ENCODE data around the gene ZNF282.
A peak's percentile ranks its signal among the peaks of the same experiment; 100 is the strongest.

The ZNF282 gene

GRCh38 chr7:149194799-149195179 is 557 bp upstream of the ZNF282 start:
- DNase-seq, result no peak

- no peak for DNase-seq
Observed at GRCh38 chr7:149196151-149196704, 882 bp downstream of the ZNF282 start.

- DNase-seq, result peak in 2 of 3 donors; percentile 13 to 25
Observed at GRCh38 chr7:149196705-149197171, 1.4 kb downstream of the ZNF282 start.

GRCh38 chr7:149197675-149198074 is 2.3 kb downstream of the ZNF282 start:
- no peak for DNase-seq

- DNase-seq, result no peak
Observed at GRCh38 chr7:149198161-149198816, 2.9 kb downstream of the ZNF282 start.

GRCh38 chr7:149199234-149199995 is 4.1 kb downstream of the ZNF282 start:
- no peak for DNase-seq

GRCh38 chr7:149202831-149203231 is 7.5 kb downstream of the ZNF282 start:
- DNase-seq, result no peak

GRCh38 chr7:149205690-149206381 is 10.5 kb downstream of the ZNF282 start:
- DNase-seq, result no peak

- DNase-seq, result no peak
Observed at GRCh38 chr7:149207324-149208035, 12.1 kb downstream of the ZNF282 start.

GRCh38 chr7:149209518-149210269 is 14.3 kb downstream of the ZNF282 start:
- DNase-seq, result peak; percentile 63 to 71 (median 67)

- DNase-seq, result no peak
Observed at GRCh38 chr7:149210551-149210950, 15.2 kb downstream of the ZNF282 start.

GRCh38 chr7:149214020-149214720 is 18.8 kb downstream of the ZNF282 start:
- no peak for DNase-seq

- DNase-seq, result no peak
Observed at GRCh38 chr7:149216402-149216801, 21.1 kb downstream of the ZNF282 start.

- DNase-seq, result no peak
Observed at GRCh38 chr7:149217570-149217969, 22.2 kb downstream of the ZNF282 start.

GRCh38 chr7:149218469-149219420 is 23.4 kb downstream of the ZNF282 start:
- no peak for DNase-seq

- DNase-seq, result no peak
Observed at GRCh38 chr7:149220534-149220933, 25.2 kb downstream of the ZNF282 start.

- DNase-seq, result no peak
Observed at GRCh38 chr7:149223176-149223575, 27.8 kb downstream of the ZNF282 start.

- DNase-seq, result no peak
Observed at GRCh38 chr7:149223761-149224160, 28.4 kb downstream of the ZNF282 start.

- no peak for DNase-seq
Observed at GRCh38 chr7:149224352-149224751, 29.0 kb downstream of the ZNF282 start.

GRCh38 chr7:149225106-149225505 is 29.8 kb downstream of the ZNF282 start:
- DNase-seq, result no peak
